SK-MEL-5 (cell line): Measurements from ENCODE around the gene NMRK2. TPM values are rescaled to one million over a fixed set of nuclear protein-coding genes. Genes with fewer than 3 reads are reported as not detected.
"Not testable (repeated sequence)": the region's sequence is repeated elsewhere in the genome, so short reads cannot be mapped to it uniquely, and the experiment has no call there.

Source experiments
- DNase-seq: peaks from one replicate; pipeline ENCODE4 v3.0.0-alpha.2; 2016; ENCODE audit warnings: low read depth, low spot score
- in situ Hi-C: cut with HindIII; loops from 2 replicates; pipeline ENCODE4 v1.10.0; 2016; ENCODE audit warnings: low sequenced_read_pairs, high pct_unique_total_duplicates, low pct_unique_long_range_greater_than_20kb
- total RNA-seq: library from RNA; depleted of rRNA; stranded (reverse); fragments of >200 nt; shearing (Covaris generic); gene quantifications from 2 replicates; pipeline ENCODE4 v1.2.3, GENCODE V29; 2014

NMRK2 gene
- total RNA-seq, 1 experiment from 2014 or later: 1.2 TPM

DNA sequence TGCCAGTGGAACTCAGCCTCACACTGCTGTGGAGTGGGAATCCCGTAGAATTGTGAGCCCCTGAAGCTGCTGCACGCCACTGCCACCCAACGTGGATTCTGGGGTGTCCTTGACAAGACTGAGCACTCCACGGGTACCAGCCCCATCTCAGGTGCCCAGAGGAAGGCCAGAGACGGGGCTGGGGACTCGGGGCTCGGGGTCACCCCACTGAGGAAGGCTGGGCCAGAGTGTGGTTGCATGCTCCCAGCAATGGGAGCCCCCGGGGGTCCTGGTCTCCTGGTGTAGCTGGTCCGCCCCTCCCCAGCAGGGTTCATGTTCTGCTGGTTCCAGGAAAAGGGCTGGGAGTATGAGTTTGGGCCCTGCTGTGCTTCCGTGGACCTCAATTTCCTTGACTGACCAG, 22.8 kb downstream of the NMRK2 start:
- in situ Hi-C loops: no loop called here

DNA sequence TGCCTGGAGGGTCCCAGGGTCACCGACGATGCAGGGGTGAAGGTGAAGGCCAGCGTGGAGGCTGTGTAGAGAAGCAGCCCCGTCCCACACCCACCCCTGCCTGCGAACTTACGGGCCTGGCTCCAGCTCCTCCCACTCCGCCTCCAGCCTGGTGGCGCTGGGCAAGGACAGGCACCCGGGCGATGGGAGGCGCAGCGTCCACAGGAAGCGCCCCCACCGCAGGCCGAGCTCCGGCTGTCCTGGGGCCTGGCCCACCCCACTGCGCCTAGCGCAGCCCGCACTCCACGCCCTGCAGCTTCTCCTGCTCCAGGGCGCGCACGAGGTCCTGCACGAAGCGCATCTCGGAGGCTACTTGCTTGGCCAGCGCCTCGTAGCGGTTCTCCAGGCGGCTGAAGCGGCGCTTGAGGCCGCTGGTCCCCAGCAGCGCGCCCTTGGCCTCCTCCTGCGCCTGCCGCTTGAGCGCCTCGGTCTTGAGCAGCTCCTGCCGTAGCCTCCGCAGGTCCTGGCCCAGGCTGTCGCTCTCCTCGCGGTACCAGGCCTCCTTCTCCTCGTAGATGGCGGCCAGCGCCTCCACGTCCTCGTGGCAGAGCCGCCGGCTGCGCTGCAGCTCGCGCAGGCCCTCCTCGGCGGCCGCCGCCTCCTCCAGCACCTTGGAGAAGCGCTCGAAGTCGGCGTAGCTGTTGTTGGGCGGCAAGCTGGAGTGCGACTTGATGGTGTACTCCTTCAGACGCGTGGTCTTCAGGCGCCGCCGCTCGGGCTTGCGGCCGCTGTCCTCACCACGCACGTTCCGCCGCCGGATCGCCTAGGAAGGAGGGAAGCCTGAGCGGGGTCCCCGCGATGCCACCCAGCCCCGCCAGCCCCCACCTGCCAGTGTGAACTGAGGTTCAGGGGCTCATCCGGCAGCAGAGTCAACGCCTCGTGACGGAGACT, 26.2 kb downstream of the NMRK2 start:
- DNase-seq: no peak
- in situ Hi-C loops: no loop called here

More for the DNA sequence above, 22.8 kb downstream of the NMRK2 start:
- no peak for DNase-seq

DNA sequence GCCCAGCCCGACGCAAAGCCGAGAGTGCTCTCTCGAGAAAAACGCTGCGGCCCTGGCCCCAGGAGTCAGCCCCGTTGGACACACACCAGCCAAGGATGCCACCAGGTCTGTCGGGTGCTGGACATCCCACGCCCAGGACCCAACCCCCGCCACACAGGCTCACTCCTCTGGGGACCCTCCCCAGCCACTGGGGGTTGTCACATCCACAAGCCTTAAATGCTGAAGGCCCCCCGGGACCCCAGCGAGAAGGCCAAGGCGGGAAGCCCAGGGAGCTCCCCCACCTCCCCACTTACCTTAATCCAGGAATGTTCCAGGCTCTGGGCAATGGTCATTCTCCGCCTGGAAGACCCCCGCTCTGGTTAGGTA, 26.9 kb downstream of the NMRK2 start:
- no peak for DNase-seq
- in situ Hi-C loops: no loop called here

DNA sequence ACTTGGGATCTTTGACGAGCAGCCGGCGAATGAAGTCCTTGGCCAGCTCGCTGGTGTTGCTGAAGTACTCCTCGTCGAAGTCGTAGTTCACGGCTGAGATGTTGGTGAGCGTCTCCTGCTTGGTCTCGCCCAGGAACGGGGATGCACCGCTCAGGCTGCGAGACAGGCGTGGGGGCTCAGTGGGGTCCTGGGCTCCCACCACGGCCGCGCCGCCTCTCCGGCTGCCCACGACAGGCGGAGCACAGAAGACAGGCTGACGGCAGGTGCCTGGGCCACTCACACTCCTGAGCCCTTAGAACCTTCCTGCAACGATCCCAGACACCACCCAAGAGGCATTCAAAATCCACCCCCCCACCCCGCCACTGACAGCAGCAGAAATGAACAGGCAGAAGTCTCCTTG, 28.1 kb downstream of the NMRK2 start:
- DNase-seq: no peak
- in situ Hi-C loops: no loop called here

DNA sequence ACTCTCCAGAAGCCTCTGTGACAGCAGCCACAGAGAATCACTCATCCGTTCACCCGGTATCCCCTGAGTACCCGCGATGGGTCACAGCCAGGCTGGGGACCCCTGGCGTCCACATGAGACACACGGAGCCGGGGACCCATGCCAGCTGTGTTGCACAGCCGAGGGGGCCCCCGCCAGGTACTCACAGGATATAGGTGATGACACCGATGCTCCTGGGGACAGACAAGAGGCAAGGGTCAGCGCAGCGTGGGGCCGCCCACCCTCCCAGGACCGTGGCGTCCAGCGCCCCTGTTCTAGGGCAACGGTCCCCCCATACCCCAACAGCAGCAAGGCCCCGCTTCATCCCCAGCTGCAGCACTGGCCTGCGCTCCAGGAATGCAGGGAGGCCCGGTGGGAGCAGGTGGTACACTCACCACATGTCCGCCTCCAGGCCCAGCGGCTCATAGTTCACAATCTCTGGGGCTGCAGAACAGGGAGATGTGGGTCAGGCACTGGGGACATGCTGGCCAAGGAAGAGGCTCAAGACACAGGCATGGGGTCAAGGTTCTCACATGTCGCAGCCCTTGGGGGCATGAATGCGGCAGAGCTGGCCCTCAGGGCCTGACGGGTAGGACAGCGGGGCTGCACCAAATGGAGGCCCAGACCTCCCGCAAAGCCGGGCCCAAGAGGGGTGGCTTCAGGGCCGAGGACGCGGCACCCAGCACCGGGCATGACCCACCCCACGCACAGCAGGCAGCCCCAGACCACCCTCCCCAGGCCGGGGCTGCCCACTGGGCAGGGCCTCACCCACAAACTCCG, 30.8 kb downstream of the NMRK2 start:
- in situ Hi-C loops: no loop called here
- no peak for DNase-seq

DNA sequence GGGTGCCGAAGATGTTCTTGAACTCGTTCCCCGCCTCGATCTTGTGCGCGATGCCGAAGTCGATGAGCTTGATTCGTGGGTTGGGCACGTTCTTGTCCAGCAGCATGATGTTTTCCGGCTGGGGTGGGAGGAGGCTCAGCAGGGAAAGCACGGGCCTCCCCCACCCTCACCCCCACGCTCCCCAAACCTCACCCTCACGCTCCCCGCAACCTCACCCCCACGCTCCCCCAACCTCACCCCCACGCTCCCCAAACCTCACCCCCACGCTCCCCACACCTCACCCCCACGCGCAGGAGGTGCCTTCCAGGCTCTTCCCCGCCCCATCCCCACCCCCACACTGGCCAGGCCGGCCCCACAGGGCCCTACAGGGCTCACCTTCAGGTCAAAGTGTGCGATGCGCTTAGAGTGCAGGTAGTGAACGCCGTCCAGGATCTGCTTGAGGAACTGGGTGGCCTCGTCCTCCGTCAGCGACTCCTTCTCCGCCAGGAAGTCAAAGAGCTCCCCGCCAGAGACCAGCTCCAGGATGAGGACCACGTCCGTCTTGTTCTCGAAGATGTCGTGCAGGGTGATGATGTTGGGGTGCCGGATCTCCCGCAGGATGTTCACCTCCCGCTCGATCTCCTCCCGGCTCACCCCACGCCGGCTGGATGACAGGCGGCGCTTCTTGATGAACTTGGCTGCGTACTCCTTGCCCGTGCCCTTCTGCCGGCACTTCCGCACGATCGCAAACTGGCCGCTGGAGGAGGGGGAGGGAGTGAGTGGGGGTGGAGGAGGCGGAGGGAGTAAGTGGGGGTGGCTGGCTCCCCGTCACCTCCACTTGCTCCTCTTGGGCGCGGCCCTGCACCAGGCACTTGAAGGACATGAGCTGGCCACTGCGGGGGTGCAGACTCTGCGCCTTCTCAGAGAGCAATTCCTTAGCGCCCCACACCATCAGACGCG, 31.7 kb downstream of the NMRK2 start:
- DNase-seq: no peak
- in situ Hi-C loops: no loop called here

DNA sequence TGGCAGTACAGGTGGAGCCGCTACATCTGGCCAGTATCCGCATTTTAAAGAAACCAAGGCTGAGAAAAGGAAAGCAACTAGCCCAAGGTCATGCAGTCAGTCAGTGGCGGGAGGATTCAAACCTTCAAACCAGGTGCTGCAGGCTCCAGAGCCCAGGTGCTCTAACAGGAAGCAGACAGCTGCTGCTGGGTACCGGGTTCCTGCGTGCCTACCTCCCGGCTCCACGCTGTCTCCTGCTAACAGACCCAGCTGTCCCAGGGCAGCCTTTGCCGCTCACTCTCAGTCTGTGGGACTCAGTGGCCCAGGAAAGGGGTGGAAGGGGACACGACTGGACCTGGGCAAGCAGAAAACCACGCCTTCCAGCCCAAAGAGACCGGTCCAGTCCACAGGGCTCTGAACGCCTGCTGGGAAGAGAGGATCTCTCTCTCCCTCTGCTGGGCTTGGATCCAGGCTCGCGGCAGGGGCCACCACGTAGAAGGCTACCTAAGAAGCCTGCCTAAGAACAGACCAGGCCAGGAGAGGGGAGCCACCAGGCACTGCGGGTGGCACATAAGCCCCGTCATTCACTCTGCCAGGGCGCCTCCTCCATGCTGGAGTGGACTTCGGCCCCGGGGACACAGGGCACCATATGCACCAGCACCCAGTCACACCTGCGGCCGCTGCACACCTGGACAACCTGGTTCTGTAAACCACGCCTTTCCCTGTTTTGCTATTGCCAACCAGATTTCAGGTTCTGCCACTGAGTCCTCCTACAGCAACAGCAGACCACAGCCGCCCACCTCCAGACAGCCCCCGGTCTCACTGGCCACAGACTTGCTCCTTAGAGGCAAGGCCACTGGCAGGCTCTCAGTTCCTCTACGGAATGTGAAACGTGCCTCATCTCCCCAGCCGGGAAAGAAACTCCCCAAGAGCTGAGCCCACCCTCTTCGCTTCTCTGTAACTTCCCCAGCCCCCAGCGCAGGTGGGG, 33.5 kb downstream of the NMRK2 start:
- DNase-seq: no peak
- in situ Hi-C loops: no loop called here

DNA sequence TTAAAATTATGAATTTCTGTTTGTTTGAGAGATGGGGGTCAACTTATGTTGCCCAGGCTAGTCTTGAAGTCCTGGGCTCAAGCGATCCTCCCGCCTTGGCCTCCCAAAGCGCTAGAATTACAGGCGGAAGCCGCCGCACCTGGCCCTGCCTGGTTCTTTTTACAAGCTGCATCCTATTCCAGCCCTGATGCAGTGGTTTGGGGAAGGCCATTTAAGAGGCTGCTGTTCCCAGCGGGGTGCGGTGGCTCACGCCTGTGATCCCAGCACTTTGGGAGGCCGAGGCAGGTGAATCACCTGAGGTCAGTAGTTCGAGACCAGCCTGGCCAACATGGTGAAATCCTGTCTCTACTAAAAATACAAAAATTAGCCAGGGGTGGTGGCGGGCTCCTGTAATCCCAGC, 35.1 kb downstream of the NMRK2 start:
- in situ Hi-C loops, DNase-seq: not testable (repeated sequence)

DNA sequence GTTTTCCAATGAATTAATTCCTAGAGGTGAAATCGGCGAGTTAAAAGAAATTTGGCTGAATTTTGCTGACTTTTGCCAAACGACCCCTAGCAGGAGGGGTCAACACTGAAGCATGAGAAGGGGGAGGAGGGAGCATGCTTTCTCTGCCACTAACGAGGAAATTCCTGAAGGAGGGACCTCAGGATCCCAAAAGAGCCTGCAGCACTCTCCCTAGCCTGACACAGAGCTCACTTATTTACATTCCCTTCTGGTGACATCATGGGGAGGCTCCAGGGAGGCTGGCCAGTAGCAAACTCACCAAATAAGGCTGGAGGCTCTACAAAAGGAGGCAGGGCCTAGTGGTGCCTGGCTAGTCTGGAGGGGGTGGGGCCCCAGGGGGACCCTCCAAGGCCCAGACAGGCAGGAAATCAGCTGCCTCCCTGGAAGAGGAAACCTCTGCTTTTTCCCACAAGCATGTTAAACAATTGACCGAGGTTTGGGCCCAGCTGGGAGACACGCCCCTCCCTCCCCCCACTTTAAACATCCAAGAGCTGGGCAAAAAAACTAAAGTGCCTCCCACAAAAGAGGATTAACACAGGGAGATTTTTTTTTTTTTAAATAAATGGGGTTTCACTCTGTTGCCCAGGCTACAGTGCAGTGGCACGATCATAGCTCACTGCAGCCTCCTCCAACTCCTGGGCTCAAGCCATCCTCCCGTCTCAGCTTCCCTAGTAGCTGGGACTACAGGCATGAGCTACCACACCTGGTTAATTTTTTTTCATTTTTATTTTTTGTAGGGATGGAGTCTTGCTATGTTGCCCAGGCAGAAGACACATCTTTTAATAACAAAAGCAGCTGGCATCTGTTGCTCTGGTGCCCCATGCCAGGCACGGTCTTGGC, 35.9 kb downstream of the NMRK2 start:
- in situ Hi-C loops: no loop called here
- peak; percentile 93 for DNase-seq

DNA sequence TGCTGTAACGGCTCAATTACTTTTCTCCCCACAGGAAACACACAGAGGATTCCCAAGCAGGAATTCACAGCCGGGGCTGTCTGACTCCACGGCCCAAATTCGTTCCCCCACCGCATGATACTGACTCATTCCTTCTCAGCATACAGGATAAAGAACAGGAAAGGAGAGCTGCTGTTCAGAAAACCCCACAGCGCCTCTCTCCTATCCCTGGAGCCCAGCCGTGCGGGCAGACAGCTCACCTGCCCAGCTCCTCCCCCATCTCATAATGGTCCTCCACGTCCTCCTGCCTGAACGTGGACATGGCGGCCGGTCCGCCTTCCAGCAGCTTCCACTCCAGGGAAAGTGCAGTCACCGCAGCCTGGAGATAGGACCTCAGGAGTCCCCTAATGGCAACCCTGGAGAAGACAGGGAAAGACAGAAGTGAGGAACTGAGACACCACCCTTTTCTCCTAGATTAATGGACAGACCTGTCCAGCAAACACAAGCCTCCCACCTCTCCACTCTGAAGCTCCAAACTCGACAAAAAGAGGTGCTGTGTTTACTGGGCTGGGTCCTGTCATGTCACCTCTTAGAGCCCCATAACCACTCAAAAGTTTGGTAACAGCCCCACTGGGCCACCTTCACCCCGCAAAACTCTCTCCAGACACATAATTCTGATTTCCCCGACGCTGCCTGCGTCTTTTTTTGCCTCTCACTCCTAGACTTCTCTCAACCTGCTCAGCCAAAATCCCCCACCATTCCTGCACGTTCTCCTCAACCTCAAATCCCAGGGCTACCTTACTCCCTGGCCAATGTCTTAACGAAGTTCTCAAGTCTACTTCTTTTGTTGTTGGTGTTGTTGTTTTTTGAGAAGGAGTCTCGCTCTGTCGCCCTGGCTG, 36.8 kb downstream of the NMRK2 start:
- DNase-seq: peak; percentile 50
- in situ Hi-C loops: no loop called here

DNA sequence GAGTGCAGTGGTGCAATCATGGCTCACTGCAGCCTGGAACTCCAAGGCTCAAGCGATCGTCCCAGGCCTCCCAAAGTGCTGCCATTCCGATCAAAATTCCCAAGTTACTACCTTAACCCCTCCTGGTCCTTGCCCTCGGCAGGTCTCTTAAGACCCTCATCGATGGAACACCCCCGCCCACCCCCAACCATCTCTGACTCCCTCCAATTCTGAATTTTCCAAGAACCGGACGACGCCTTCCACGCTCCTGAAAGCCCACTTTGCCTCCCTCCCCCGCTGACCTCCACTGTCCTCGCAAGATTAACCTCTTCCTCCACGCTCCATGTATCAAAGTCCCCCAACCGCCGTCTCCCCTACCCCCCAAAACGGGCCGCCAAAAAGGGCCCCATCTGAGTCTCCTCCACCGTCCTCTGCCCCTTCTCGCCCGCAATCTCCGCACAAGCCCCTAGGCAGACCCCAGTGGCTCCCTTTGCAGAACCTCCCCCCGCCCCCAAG, 37.5 kb downstream of the NMRK2 start:
- in situ Hi-C loops: no loop called here

DNA sequence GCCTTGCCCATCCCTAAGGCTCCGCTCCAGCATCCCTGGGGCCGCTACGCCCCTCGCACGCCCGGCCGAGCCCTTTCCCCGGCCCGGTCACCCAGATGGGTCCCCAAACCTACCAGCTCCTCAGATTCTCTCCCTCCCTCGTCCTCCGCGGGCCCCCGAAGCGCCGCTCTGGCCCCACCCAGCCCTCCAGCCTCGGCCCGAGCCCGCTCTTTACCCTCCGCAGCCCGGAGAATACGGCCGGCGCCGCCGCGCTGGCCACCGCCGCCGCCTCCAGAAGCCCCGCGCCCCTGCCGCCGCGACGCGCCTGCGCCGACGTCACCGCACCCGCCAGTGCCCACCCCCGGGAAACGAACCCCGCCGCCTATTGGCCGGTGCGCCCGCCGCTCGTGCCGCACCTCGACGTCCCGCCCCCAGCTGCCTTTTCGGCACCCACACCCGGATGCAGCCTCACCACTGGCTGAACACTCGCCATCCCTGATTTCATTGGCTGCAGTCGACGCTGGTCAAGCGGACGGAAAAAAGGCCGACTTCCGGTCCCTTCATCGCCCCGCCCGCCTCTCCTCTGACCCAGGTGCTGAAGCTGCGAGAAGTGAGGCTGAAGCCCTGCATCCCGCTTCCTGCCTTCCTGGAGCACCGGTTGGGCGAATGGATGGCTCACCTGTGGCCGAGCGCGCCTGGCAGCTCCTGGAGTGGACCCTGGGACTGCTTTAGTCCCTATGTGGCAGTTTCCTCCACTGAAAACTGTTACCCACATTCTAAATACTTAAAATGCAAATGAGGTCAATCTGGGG, 38.1 kb downstream of the NMRK2 start, which contains the start of gene DAPK3:
TSS of gene DAPK3 (minus strand) at position 292 of the 791 bp plus-strand sequence. CDS start 1,364 bp downstream, outside the sequence.
- in situ Hi-C loops: no loop called here
- DNase-seq: peak; percentile 97

More for the DNA sequence above, 37.5 kb downstream of the NMRK2 start:
- DNase-seq: no peak

DNA sequence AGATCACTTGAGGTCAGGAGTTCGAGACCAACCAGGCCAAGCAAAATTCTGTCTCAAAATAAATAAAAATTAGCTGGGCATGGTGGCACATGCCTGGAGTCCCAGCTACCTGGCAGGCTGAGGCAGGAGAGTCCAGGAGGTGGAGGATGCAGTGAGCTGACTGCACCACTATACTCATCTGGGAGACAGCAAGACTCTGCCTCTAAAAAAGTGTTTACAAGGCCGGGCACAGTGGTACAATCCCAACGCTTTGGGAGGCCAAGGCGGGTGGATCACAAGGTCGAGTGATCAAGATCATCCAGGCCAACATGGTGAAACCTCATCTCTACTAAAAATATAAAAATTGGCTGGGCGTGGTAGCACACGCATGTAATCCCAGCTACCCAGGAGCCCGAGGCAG, 42.3 kb downstream of the NMRK2 start:
- in situ Hi-C loops: loop anchor here (25.0 kb wide), 1 partner anchor 237 kb away; no protein-coding TSS in a partner anchor
- DNase-seq: no peak

DNA sequence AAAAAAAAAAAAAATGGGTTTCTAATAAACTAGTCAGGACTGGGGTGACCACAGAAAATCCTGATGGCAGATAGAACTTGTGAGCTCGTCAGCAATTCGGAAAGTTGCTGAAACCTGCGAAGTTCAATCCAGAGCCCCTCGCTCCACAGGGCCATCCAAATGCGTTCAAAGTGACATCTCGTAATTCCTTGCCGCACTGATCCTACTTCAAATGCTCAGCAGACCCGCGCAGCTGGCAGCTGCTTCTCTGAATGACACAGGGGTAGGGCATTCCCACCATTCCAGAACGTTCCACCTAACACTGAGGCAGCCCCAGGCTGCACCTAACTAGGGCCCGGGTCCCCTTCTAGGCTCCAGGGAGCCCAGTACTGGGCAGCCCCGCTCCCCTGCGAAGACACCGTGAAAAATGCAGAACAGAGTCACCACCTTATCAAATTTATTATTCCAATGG, 42.8 kb downstream of the NMRK2 start:
- no peak for DNase-seq
- in situ Hi-C loops: loop anchor here (25.0 kb wide), 1 partner anchor 237 kb away; no protein-coding TSS in a partner anchor
